ENCODE data around the gene ZNF678.

The ZNF678 gene

GRCh38 chr1:227557962-227558725 lies 5.2 kb upstream of the ZNF678 start:
- Histone ChIP-seq H3K4me2 (ENCODE audit: low read length) (no peak overlapping the region), H3K27ac (ENCODE audit: low read length) (no peak overlapping the region), H3K27me3 (ENCODE audit: low read depth, low read length) (no peaks in the 10 kb centered on the region), H4K20me1 (ENCODE audit: insufficient read depth, low read length) (no peaks in the 10 kb centered on the region), H3K79me2 (ENCODE audit: low read length) (no peaks in the 10 kb centered on the region), H3K9me3 (ENCODE audit: insufficient read depth, low read length) (no peaks in the 10 kb centered on the region), H3K4me3 (ENCODE audit: low read length) (no peak overlapping the region), H2AFZ (ENCODE audit: low read depth, low read length) (no peak overlapping the region), H3K36me3 (replicated peaks; ENCODE audit: low read depth, low read length) (no peaks in the 10 kb centered on the region), H3K4me1 (ENCODE audit: low read length) (peaks cover 3% of the 10 kb centered on the region), H3K9ac (ENCODE audit: low read length) (no peak overlapping the region)
- TF ChIP-seq EZH2phosphoT487 (IDR thresholded peaks at IDR 0.05; ENCODE audit: low read depth), result no peak
- TF ChIP-seq, protein P1, sequence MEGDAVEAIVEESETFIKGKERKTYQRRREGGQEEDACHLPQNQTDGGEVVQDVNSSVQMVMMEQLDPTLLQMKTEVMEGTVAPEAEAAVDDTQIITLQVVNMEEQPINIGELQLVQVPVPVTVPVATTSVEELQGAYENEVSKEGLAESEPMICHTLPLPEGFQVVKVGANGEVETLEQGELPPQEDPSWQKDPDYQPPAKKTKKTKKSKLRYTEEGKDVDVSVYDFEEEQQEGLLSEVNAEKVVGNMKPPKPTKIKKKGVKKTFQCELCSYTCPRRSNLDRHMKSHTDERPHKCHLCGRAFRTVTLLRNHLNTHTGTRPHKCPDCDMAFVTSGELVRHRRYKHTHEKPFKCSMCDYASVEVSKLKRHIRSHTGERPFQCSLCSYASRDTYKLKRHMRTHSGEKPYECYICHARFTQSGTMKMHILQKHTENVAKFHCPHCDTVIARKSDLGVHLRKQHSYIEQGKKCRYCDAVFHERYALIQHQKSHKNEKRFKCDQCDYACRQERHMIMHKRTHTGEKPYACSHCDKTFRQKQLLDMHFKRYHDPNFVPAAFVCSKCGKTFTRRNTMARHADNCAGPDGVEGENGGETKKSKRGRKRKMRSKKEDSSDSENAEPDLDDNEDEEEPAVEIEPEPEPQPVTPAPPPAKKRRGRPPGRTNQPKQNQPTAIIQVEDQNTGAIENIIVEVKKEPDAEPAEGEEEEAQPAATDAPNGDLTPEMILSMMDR (IDR thresholded peaks at IDR 0.05; ENCODE audit: low read depth, low read length), result no peak

GRCh38 chr1:227558732-227559262 lies 4.6 kb upstream of the ZNF678 start:
- Histone ChIP-seq H3K9ac (ENCODE audit: low read length) (no peak overlapping the region), H3K4me3 (ENCODE audit: low read length) (no peak overlapping the region), H4K20me1 (ENCODE audit: insufficient read depth, low read length) (no peaks in the 10 kb centered on the region), H3K4me2 (ENCODE audit: low read length) (no peak overlapping the region), H3K4me1 (ENCODE audit: low read length) (peaks cover 4% of the 10 kb centered on the region), H3K9me3 (ENCODE audit: insufficient read depth, low read length) (no peaks in the 10 kb centered on the region), H3K79me2 (ENCODE audit: low read length) (peaks cover under 1% of the 10 kb centered on the region; the same call in 1 of the 2 replicates), H3K27ac (ENCODE audit: low read length) (no peak overlapping the region), H2AFZ (ENCODE audit: low read depth, low read length) (no peak overlapping the region), H3K36me3 (replicated peaks; ENCODE audit: low read depth, low read length) (no peaks in the 10 kb centered on the region), H3K27me3 (ENCODE audit: low read depth, low read length) (no peaks in the 10 kb centered on the region)
- TF ChIP-seq, protein P1 (IDR thresholded peaks at IDR 0.05; ENCODE audit: low read depth, low read length), result no peak
- no peak for TF ChIP-seq EZH2phosphoT487 (IDR thresholded peaks at IDR 0.05; ENCODE audit: low read depth)

DNA sequence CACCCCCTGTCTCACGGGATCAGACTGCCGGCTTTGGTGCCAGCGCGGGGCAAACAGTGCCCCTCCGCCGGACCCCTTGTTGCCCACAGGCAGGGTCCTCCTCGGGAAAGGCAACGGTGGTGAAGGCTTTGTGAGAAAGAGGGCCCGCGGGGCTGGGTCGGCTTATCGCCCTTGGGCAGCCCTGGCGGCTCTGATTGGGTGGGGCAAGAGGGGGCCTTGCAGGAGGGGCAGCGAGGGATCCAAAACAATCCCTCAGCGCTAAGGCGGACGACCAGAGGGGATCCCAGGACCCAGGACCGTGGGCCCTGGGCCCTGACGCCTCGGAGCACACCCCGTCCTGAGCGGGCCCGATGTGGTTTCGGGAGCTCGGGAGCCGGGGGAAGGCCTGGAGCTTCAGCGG lies 3.9 kb upstream of the ZNF678 start:
- Histone ChIP-seq H3K9me3 (ENCODE audit: insufficient read depth, low read length) (no peaks in the 10 kb centered on the region), H3K79me2 (ENCODE audit: low read length) (peaks cover 8% of the 10 kb centered on the region), H3K27ac (ENCODE audit: low read length) (no peak overlapping the region), H3K36me3 (replicated peaks; ENCODE audit: low read depth, low read length) (no peaks in the 10 kb centered on the region), H3K27me3 (ENCODE audit: low read depth, low read length) (no peaks in the 10 kb centered on the region), H3K4me3 (ENCODE audit: low read length) (no peak overlapping the region), H2AFZ (ENCODE audit: low read depth, low read length) (no peak overlapping the region), H3K4me1 (ENCODE audit: low read length) (peaks cover 7% of the 10 kb centered on the region), H4K20me1 (ENCODE audit: insufficient read depth, low read length) (no peaks in the 10 kb centered on the region), H3K9ac (ENCODE audit: low read length) (no peak overlapping the region), H3K4me2 (ENCODE audit: low read length) (no peak overlapping the region)
- TF ChIP-seq EZH2phosphoT487 (IDR thresholded peaks at IDR 0.05; ENCODE audit: low read depth), result no peak
- TF ChIP-seq, protein P1 (IDR thresholded peaks at IDR 0.05; ENCODE audit: low read depth, low read length), result no peak

DNA sequence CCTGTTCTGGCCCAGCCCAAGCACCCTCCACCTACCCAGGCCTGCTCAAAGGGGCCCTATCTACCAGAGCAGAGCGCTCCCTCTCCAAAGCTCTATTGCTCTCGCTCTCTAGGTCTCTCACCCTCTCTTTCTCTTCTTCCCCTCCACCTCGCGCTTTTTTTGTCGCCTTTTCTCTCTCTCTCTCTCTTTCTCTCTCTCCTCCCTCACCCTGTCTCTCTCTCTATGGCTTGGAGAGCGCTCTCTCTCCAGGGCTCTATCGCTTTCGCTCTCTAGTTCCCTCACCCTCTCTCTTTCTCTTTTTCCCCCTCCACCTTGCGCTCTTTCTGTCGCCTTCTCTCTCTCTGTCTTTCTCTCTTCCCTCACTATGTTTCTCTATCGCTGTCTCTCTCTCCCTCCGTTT lies 3.4 kb upstream of the ZNF678 start:
- peaks cover 9% of the 10 kb centered on the region for H3K4me1 ChIP-seq (ENCODE audit: low read length)
- TF ChIP-seq, protein P1 (IDR thresholded peaks at IDR 0.05; ENCODE audit: low read depth, low read length), result no peak
- TF ChIP-seq EZH2phosphoT487 (IDR thresholded peaks at IDR 0.05; ENCODE audit: low read depth), result no peak
- no peaks in the 10 kb centered on the region for H3K9me3 ChIP-seq (ENCODE audit: insufficient read depth, low read length)
- H3K4me2 ChIP-seq (ENCODE audit: low read length), result no peak overlapping the region
- no peak overlapping the region for H2AFZ ChIP-seq (ENCODE audit: low read depth, low read length)
- H4K20me1 ChIP-seq (ENCODE audit: insufficient read depth, low read length), result no peaks in the 10 kb centered on the region
- H3K9ac ChIP-seq (ENCODE audit: low read length), result no peak overlapping the region
- H3K36me3 ChIP-seq (replicated peaks; ENCODE audit: low read depth, low read length), result no peaks in the 10 kb centered on the region
- peaks cover 12% of the 10 kb centered on the region for H3K79me2 ChIP-seq (ENCODE audit: low read length)
- H3K27ac ChIP-seq (ENCODE audit: low read length), result no peak overlapping the region
- H3K27me3 ChIP-seq (ENCODE audit: low read depth, low read length), result no peaks in the 10 kb centered on the region
- H3K4me3 ChIP-seq (ENCODE audit: low read length), result no peak overlapping the region

Data from OCI-LY3 (cell line).